ENCODE results near the gene EEF1B2.
"Not testable (repeated sequence)": the region's sequence is repeated elsewhere in the genome, so short reads cannot be mapped to it uniquely, and the experiment has no call there.

The EEF1B2 gene

GRCh38 chr2:206163251-206163880 lies 3.7 kb downstream of the EEF1B2 start:
- H3K27ac ChIP-seq (ENCODE audit: low read length) = no peak overlapping the region
- no peaks in the 10 kb centered on the region for H3K9me3 ChIP-seq (ENCODE audit: control insufficient read depth, insufficient read depth, low read length)
- H3K36me3 ChIP-seq (ENCODE audit: control insufficient read depth, insufficient read depth, low read length) = peaks cover 22% of the 10 kb centered on the region; the same call in 1 of the 2 replicates
- no peak for DNase-seq (ENCODE audit: low read depth, low spot score)
- H3K27me3 ChIP-seq (ENCODE audit: control insufficient read depth, insufficient read depth, low read length) = no peaks in the 10 kb centered on the region
- peaks cover 1% of the 10 kb centered on the region; the same call in 1 of the 2 replicates for H3K4me1 ChIP-seq (ENCODE audit: control insufficient read depth, insufficient read depth, low read length)
- no peak overlapping the region for H3K4me3 ChIP-seq (ENCODE audit: low read length)
- no CpG with 5 or more reads among the region's 3 CpGs for WGBS (ENCODE audit: insufficient coverage, insufficient read length)

- WGBS (ENCODE audit: insufficient coverage, insufficient read length) = no CpG with 5 or more reads among the region's 2 CpGs
- no peak overlapping the region for H3K4me3 ChIP-seq (ENCODE audit: low read length)
- no peaks in the 10 kb centered on the region for H3K27me3 ChIP-seq (ENCODE audit: control insufficient read depth, insufficient read depth, low read length)
- no peak overlapping the region for H3K27ac ChIP-seq (ENCODE audit: low read length)
- peak; percentile 25 for DNase-seq (ENCODE audit: low read depth, low spot score)
- H3K9me3 ChIP-seq (ENCODE audit: control insufficient read depth, insufficient read depth, low read length) = no peaks in the 10 kb centered on the region
- H3K4me1 ChIP-seq (ENCODE audit: control insufficient read depth, insufficient read depth, low read length) = peaks cover 1% of the 10 kb centered on the region; the same call in 1 of the 2 replicates
- H3K36me3 ChIP-seq (ENCODE audit: control insufficient read depth, insufficient read depth, low read length) = peaks cover 22% of the 10 kb centered on the region; the same call in 1 of the 2 replicates
Measured at GRCh38 chr2:206164261-206164862, 4.7 kb downstream of the EEF1B2 start.

- H3K4me3 ChIP-seq (ENCODE audit: low read length); H3K27me3 ChIP-seq (ENCODE audit: control insufficient read depth, insufficient read depth, low read length); H3K9me3 ChIP-seq (ENCODE audit: control insufficient read depth, insufficient read depth, low read length); H3K36me3 ChIP-seq (ENCODE audit: control insufficient read depth, insufficient read depth, low read length); DNase-seq (ENCODE audit: low read depth, low spot score); H3K27ac ChIP-seq (ENCODE audit: low read length); H3K4me1 ChIP-seq (ENCODE audit: control insufficient read depth, insufficient read depth, low read length): not testable (repeated sequence)
- WGBS (ENCODE audit: insufficient coverage, insufficient read length) = no CpG with 5 or more reads among the region's 4 CpGs
Measured at GRCh38 chr2:206168230-206168629, 8.5 kb downstream of the EEF1B2 start.

- not testable (repeated sequence) for H3K36me3 ChIP-seq (ENCODE audit: control insufficient read depth, insufficient read depth, low read length); H3K4me3 ChIP-seq (ENCODE audit: low read length); H3K4me1 ChIP-seq (ENCODE audit: control insufficient read depth, insufficient read depth, low read length); DNase-seq (ENCODE audit: low read depth, low spot score); H3K9me3 ChIP-seq (ENCODE audit: control insufficient read depth, insufficient read depth, low read length); H3K27ac ChIP-seq (ENCODE audit: low read length); H3K27me3 ChIP-seq (ENCODE audit: control insufficient read depth, insufficient read depth, low read length)
- no CpG with 5 or more reads among the region's 52 CpGs for WGBS (ENCODE audit: insufficient coverage, insufficient read length)
Measured at GRCh38 chr2:206171624-206172397, 12.1 kb downstream of the EEF1B2 start.

- DNase-seq (ENCODE audit: low read depth, low spot score) = no peak
- H3K4me1 ChIP-seq (ENCODE audit: control insufficient read depth, insufficient read depth, low read length) = no peaks in the 10 kb centered on the region
- no peak overlapping the region for H3K4me3 ChIP-seq (ENCODE audit: low read length)
- no peaks in the 10 kb centered on the region for H3K27me3 ChIP-seq (ENCODE audit: control insufficient read depth, insufficient read depth, low read length)
- WGBS (ENCODE audit: insufficient coverage, insufficient read length) = no CpG with 5 or more reads among the region's 4 CpGs
- no peaks in the 10 kb centered on the region for H3K9me3 ChIP-seq (ENCODE audit: control insufficient read depth, insufficient read depth, low read length)
- no peaks in the 10 kb centered on the region for H3K36me3 ChIP-seq (ENCODE audit: control insufficient read depth, insufficient read depth, low read length)
- H3K27ac ChIP-seq (ENCODE audit: low read length) = no peak overlapping the region
Measured at GRCh38 chr2:206173147-206173546, 13.5 kb downstream of the EEF1B2 start.

GRCh38 chr2:206176121-206176520 lies 16.4 kb downstream of the EEF1B2 start:
- no peak for DNase-seq (ENCODE audit: low read depth, low spot score)
- no peak overlapping the region for H3K27ac ChIP-seq (ENCODE audit: low read length)
- H3K9me3 ChIP-seq (ENCODE audit: control insufficient read depth, insufficient read depth, low read length) = no peaks in the 10 kb centered on the region
- no CpG with 5 or more reads among the region's 2 CpGs for WGBS (ENCODE audit: insufficient coverage, insufficient read length)
- H3K27me3 ChIP-seq (ENCODE audit: control insufficient read depth, insufficient read depth, low read length) = no peaks in the 10 kb centered on the region
- H3K4me3 ChIP-seq (ENCODE audit: low read length) = no peak overlapping the region
- no peaks in the 10 kb centered on the region for H3K36me3 ChIP-seq (ENCODE audit: control insufficient read depth, insufficient read depth, low read length)
- no peaks in the 10 kb centered on the region for H3K4me1 ChIP-seq (ENCODE audit: control insufficient read depth, insufficient read depth, low read length)

- Histone ChIP-seq H3K36me3 (ENCODE audit: control insufficient read depth, insufficient read depth, low read length) (no peaks in the 10 kb centered on the region), H3K4me3 (ENCODE audit: low read length) (no peak overlapping the region), H3K4me1 (ENCODE audit: control insufficient read depth, insufficient read depth, low read length) (no peaks in the 10 kb centered on the region), H3K9me3 (ENCODE audit: control insufficient read depth, insufficient read depth, low read length) (no peaks in the 10 kb centered on the region), H3K27ac (ENCODE audit: low read length) (no peak overlapping the region), H3K27me3 (ENCODE audit: control insufficient read depth, insufficient read depth, low read length) (no peaks in the 10 kb centered on the region)
- no CpG with 5 or more reads among the region's 3 CpGs for WGBS (ENCODE audit: insufficient coverage, insufficient read length)
- no peak for DNase-seq (ENCODE audit: low read depth, low spot score)
Measured at GRCh38 chr2:206176901-206177300, 17.2 kb downstream of the EEF1B2 start.

GRCh38 chr2:206181526-206181925 lies 21.8 kb downstream of the EEF1B2 start:
- no CpG with 5 or more reads among the region's 6 CpGs for WGBS (ENCODE audit: insufficient coverage, insufficient read length)
- not testable (repeated sequence) for H3K27ac ChIP-seq (ENCODE audit: low read length); H3K4me1 ChIP-seq (ENCODE audit: control insufficient read depth, insufficient read depth, low read length)

GRCh38 chr2:206189691-206190090 lies 30.0 kb downstream of the EEF1B2 start:
- Histone ChIP-seq H3K4me3 (ENCODE audit: low read length) (no peak overlapping the region), H3K4me1 (ENCODE audit: control insufficient read depth, insufficient read depth, low read length) (no peaks in the 10 kb centered on the region), H3K27ac (ENCODE audit: low read length) (no peak overlapping the region), H3K36me3 (ENCODE audit: control insufficient read depth, insufficient read depth, low read length) (no peaks in the 10 kb centered on the region), H3K27me3 (ENCODE audit: control insufficient read depth, insufficient read depth, low read length) (no peaks in the 10 kb centered on the region), H3K9me3 (ENCODE audit: control insufficient read depth, insufficient read depth, low read length) (no peaks in the 10 kb centered on the region)
- no peak for DNase-seq (ENCODE audit: low read depth, low spot score)
- WGBS (ENCODE audit: insufficient coverage, insufficient read length) = no CpG with 5 or more reads among the region's 3 CpGs

More at GRCh38 chr2:206181526-206181925, 21.8 kb downstream of the EEF1B2 start:
- H3K9me3 ChIP-seq (ENCODE audit: control insufficient read depth, insufficient read depth, low read length); H3K4me3 ChIP-seq (ENCODE audit: low read length); H3K36me3 ChIP-seq (ENCODE audit: control insufficient read depth, insufficient read depth, low read length); DNase-seq (ENCODE audit: low read depth, low spot score); H3K27me3 ChIP-seq (ENCODE audit: control insufficient read depth, insufficient read depth, low read length): not testable (repeated sequence)

- H3K4me3 ChIP-seq (ENCODE audit: low read length) = no peak overlapping the region
- H3K36me3 ChIP-seq (ENCODE audit: control insufficient read depth, insufficient read depth, low read length) = no peaks in the 10 kb centered on the region
- no peak overlapping the region for H3K27ac ChIP-seq (ENCODE audit: low read length)
- no CpG with 5 or more reads among the region's 2 CpGs for WGBS (ENCODE audit: insufficient coverage, insufficient read length)
- DNase-seq (ENCODE audit: low read depth, low spot score) = no peak
- H3K9me3 ChIP-seq (ENCODE audit: control insufficient read depth, insufficient read depth, low read length) = no peaks in the 10 kb centered on the region
- no peaks in the 10 kb centered on the region for H3K27me3 ChIP-seq (ENCODE audit: control insufficient read depth, insufficient read depth, low read length)
- no peaks in the 10 kb centered on the region for H3K4me1 ChIP-seq (ENCODE audit: control insufficient read depth, insufficient read depth, low read length)
Measured at GRCh38 chr2:206190111-206190510, 30.4 kb downstream of the EEF1B2 start.
